HPDE6-E6E7 (cell line): ENCODE data around the gene RSAD2.
A peak's percentile ranks its signal among the peaks of the same experiment; 100 is the strongest.
"Not testable (repeated sequence)": the region's sequence is repeated elsewhere in the genome, so short reads cannot be mapped to it uniquely, and the experiment has no call there.

Source experiments
- DNase-seq: peaks from one replicate; pipeline ENCODE4 v3.0.0; 2011; ENCODE audit warnings: missing footprints; ENCODE audit errors: extremely low spot score

RSAD2 gene

GRCh38 chr2:6877402-6878304, at the start of gene RSAD2:
Gene RSAD2 (plus strand): TSS chr2:6877777. CDS start chr2:6877801, 24 bp downstream.
- peak; percentile 83 for DNase-seq

GRCh38 chr2:6828299-6828584, 49.3 kb upstream of the RSAD2 start:
- no peak for DNase-seq

- no peak for DNase-seq
These were observed 46.3 kb upstream of the RSAD2 start for GRCh38 chr2:6831229-6831628.

GRCh38 chr2:6832596-6833299, 44.8 kb upstream of the RSAD2 start:
- no peak for DNase-seq

GRCh38 chr2:6833300-6833604, 44.3 kb upstream of the RSAD2 start:
- no peak for DNase-seq

- DNase-seq = no peak
These were observed 43.4 kb upstream of the RSAD2 start for GRCh38 chr2:6834163-6834562.

- DNase-seq = no peak
These were observed 42.1 kb upstream of the RSAD2 start for GRCh38 chr2:6835467-6835866.

GRCh38 chr2:6838673-6839319, 38.8 kb upstream of the RSAD2 start:
- no peak for DNase-seq

- DNase-seq = no peak
These were observed 35.9 kb upstream of the RSAD2 start for GRCh38 chr2:6841537-6842287.

- no peak for DNase-seq
These were observed 32.3 kb upstream of the RSAD2 start for GRCh38 chr2:6845312-6845711.

- DNase-seq = no peak
These were observed 31.7 kb upstream of the RSAD2 start for GRCh38 chr2:6845903-6846302.

GRCh38 chr2:6846540-6846939, 31.0 kb upstream of the RSAD2 start:
- DNase-seq = no peak

- DNase-seq = no peak
These were observed 30.5 kb upstream of the RSAD2 start for GRCh38 chr2:6846967-6847681.

GRCh38 chr2:6852195-6852594, 25.4 kb upstream of the RSAD2 start:
- no peak for DNase-seq

- DNase-seq = no peak
These were observed 23.2 kb upstream of the RSAD2 start for GRCh38 chr2:6854416-6854815.

- no peak for DNase-seq
These were observed 21.6 kb upstream of the RSAD2 start for GRCh38 chr2:6855860-6856547.

- DNase-seq = no peak
These were observed 21.0 kb upstream of the RSAD2 start for GRCh38 chr2:6856548-6856920.

- not testable (repeated sequence) for DNase-seq
These were observed 19.0 kb upstream of the RSAD2 start for GRCh38 chr2:6858466-6859027.

- no peak for DNase-seq
These were observed 17.3 kb upstream of the RSAD2 start for GRCh38 chr2:6860296-6860695.

GRCh38 chr2:6863792-6864191, 13.8 kb upstream of the RSAD2 start:
- no peak for DNase-seq
